Head of caudate nucleus (tissue), 42 donors: ENCODE measurements around the gene LRIG3.
A peak's percentile ranks its signal among the peaks of the same experiment; 100 is the strongest.
"Not testable (repeated sequence)": the region's sequence is repeated elsewhere in the genome, so short reads cannot be mapped to it uniquely, and the experiment has no call there.

Experiments used
- DNase-seq, 42 donors: peaks; one replicate each; pipeline versions ENCODE4 v3.0.0 to v3.0.0-alpha.2; 2020 to 2021; ENCODE audit warnings: mixed read lengths in 7 of 42
- intact Hi-C: fragments of 100-400 bp; cut with DNase I; formaldehyde crosslinking; loops from one replicate; pipeline ENCODE4 v1.15.0; 2022

The LRIG3 gene

GRCh38 chr12:58915037-58915436 is 5.3 kb downstream of the LRIG3 start:
- DNase-seq: no peak
- intact Hi-C loops: no loop called here

DNA sequence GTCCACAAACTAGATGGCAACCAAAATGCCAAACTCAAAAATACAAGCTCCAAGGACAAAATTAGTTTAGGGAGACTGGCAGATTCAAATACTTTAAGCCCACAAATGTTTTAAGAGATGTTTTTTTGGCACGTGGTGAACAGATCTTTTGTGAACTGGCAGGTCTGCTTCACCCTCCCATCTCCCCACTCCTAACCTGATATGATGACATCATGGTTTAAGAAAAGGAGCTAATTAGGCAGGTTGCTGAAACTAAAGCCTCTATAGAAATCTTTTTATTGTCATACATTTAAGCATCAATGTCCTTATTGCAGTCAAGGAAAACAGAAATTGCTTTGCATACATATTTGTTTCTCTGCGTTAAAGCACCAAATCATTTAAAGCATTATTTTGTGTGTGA is 5.8 kb downstream of the LRIG3 start:
- intact Hi-C loops: no loop called here
- no peak for DNase-seq

- DNase-seq: no peak
- intact Hi-C loops: no loop called here
These were observed 12.9 kb downstream of the LRIG3 start for GRCh38 chr12:58907391-58907790.

DNA sequence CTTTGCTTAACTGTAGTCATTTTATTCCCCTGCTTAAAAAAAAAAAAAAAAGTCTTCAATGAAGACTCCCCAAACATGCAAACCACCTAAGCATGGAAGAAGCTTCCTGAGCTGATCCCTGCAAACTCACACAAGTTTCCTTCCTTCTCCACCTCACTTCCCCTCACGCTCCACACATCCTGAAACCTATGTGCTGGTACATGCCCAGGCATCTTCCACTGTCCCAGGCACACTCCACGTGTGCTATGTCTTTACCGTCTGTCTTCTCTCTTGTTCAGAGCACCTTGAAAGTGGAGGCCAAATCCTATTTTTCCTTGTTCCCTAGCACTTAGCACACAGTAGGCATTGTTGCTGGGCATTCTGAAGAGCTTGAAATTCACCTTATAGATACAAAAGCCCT is 13.4 kb downstream of the LRIG3 start:
- DNase-seq: no peak
- intact Hi-C loops: no loop called here

DNA sequence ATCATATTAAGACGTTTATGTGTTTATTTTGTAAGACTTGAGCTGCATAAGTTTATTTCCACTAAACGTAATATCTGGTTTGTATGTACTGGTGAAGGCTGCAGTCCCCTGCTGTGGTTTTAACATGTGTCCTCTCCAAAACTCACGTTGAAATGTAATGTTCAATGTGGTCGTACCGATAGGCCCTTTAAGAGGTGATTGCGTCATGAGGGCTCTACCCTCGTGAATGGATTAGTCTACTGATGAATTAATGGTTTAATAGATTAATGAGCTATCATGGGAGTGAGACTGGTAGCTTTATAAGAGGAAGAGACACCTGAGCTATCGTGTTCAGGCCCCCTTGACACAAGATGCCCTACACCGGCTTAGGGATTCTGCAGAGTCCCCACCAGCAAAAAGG is 14.9 kb downstream of the LRIG3 start:
- DNase-seq: no peak
- intact Hi-C loops: no loop called here

- DNase-seq: not testable (repeated sequence)
These were observed 17.6 kb downstream of the LRIG3 start for GRCh38 chr12:58902726-58903125.

GRCh38 chr12:58901664-58902063 is 18.6 kb downstream of the LRIG3 start:
- intact Hi-C loops: no loop called here
- no peak for DNase-seq

More at GRCh38 chr12:58902726-58903125, 17.6 kb downstream of the LRIG3 start:
- intact Hi-C loops: not testable (repeated sequence)

DNA sequence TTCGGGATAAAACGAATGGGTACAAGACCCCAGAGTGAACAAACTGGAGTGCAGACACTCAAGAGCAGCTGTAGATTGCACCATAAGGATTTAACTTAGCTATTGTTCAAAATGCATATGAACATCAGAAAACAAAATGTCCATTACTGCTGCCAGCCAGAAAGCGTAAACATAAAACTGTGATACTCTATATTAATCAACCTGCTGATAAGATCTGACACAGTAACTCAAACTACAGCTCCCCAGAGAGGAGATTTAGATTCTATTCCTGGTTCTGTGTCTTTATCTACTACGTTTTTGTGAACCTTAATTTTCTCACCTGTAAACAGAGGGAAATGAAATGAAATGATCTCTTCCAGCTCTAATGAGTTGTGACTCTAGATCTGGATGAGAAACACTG is 22.3 kb downstream of the LRIG3 start:
- no peak for DNase-seq
- intact Hi-C loops: no loop called here

DNA sequence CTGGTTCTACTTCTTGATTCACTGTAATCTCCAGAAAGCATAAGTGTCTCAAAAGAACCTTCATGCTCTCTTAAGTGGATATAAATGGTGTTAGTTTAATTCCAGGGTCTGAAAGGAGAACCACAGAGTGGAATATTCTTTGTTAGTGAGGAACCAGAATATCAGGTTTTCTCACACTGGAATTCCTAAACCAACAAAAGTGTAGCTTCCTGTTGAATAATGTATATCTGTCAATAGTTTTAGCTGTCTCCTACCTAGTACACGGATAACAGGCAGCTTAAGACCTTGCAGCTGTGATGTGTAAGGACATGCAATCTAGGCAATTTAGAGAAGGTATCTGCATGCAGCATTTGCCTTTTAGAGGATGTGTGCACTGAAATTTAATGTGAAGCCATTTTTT is 24.0 kb downstream of the LRIG3 start:
- intact Hi-C loops: no loop called here
- no peak for DNase-seq

DNA sequence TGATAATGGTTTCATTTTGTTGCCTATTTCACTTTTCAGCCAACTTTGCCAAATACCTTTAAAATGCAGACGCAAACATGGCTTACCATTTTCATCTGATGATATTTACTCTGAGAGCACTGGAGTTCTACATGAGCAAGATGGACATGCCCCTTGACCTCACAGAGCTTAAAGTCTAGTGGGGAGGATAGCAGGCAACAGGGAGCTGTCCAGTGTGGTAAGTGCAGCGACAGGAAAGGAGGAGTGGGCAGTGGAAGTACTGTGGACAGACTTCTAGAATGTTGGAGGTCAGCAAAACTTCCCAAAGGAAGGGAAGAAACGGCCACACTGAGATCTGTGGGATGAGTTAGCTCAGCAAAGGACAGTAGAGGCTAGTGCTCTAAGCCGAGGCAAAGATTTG is 25.3 kb downstream of the LRIG3 start:
- intact Hi-C loops: no loop called here
- DNase-seq: no peak

- intact Hi-C loops: no loop called here
- DNase-seq: peak in 33 of 42 donors; percentile 11 to 77 (median 40)
These were observed 26.3 kb downstream of the LRIG3 start for GRCh38 chr12:58894040-58894439.

GRCh38 chr12:58893495-58893894 is 26.8 kb downstream of the LRIG3 start:
- intact Hi-C loops: no loop called here
- no peak for DNase-seq

- peak in 35 of 42 donors; percentile 13 to 80 (median 51) for DNase-seq
- intact Hi-C loops: no loop called here
These were observed 30.7 kb downstream of the LRIG3 start for GRCh38 chr12:58889557-58889956.

- DNase-seq: peak; percentile 17 to 85 (median 60)
- intact Hi-C loops: no loop called here
These were observed 32.0 kb downstream of the LRIG3 start for GRCh38 chr12:58888131-58888783.

GRCh38 chr12:58887068-58887467 is 33.2 kb downstream of the LRIG3 start:
- intact Hi-C loops: no loop called here

DNA sequence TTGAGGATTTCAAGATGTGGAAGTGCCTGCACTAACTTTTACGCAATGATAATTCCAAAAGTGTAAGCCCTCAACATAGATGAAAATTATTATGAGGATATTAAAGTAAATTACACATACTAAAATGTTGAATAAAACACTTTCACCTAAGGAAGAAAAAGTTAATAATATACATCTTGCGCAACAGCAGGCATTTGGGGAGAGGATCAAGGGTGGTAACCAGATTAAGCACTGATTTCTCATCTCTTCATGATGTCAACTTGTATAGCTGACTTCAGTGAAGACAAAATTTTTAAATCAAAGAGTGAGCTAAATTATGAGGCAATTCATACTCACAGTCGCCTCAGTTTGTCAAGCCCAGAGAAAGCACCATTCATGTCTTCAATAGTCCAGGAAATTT is 33.8 kb downstream of the LRIG3 start:
- DNase-seq: no peak
- intact Hi-C loops: no loop called here

More at GRCh38 chr12:58887068-58887467, 33.2 kb downstream of the LRIG3 start:
- DNase-seq: no peak

DNA sequence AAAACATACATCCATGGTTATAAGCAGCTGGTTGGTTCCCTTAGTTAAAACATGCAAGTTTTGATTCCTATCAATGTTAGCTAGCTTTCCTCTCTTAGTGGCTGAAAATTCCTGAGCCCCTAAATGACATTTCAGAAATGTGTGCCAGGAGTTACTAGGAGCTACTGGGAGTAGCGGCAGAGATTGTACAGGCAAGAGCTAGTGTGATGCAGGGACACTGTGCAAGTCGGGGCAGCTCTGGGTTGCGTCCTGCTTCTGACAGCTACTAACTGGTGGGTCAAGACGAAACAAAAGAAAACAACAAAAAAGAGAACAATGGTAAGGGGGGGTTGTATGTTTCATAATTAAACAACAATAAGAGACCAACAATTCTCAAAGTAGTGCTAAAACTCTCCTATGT is 35.4 kb downstream of the LRIG3 start:
- no peak for DNase-seq
- intact Hi-C loops: no loop called here

DNA sequence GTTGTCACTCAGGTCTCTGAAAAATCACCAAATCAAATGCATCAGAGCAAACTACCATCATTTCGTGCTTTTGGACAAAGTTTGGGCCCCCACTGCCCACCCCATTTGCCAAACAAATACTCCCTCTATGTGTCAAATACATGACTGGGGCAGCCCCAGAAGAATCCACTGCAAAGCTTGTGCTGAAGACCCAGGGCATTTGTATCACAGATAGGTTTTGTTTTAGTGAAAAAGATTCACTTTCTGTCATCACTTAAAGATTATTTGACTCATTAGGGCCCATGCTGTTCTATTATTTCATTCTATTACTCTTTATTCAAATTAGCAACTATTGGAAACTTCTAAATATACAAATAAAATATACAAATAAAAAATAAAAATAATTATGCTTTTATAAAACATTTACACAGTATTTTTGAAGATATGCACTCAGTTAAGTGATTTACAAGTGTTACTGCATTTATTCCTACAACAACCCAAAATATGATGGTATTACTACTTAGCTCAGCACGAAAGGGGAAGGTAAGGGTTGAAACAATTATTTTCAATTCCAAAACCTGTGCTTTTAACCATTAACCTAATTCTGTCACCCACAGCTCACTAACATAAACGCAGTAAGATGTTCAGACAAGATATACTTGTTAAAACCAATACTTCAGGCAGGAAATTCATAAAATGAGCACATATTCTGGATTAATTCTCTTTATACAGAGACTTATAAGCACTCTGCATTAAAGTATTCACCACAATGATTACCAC is 36.5 kb downstream of the LRIG3 start:
- intact Hi-C loops: no loop called here
- no peak for DNase-seq

- no peak for DNase-seq
- intact Hi-C loops: no loop called here
These were observed 37.5 kb downstream of the LRIG3 start for GRCh38 chr12:58882826-58883225.

GRCh38 chr12:58881816-58882215 is 38.5 kb downstream of the LRIG3 start:
- intact Hi-C loops: no loop called here
- DNase-seq: no peak

- peak in 19 of 42 donors; percentile 11 to 56 (median 29) for DNase-seq
- intact Hi-C loops: no loop called here
These were observed 39.7 kb downstream of the LRIG3 start for GRCh38 chr12:58880639-58881038.
